GM12891 (cell line): Measurements from ENCODE around the gene LAMB4.

Experiments
- DNase-seq: peaks from one replicate; pipeline ENCODE4 v3.0.0; 2011; ENCODE audit warnings: low spot score; ENCODE audit not compliant: insufficient read length
- FAIRE-seq: peaks from 2 replicates; lab custom pipeline; 2011; peaks lifted over from hg19 to GRCh38; lab: Jason Lieb, UNC
- PAX5 ChIP-seq: IDR thresholded peaks from 2 replicates; pipeline ENCODE4 v1.6.1; 2011; ENCODE audit warnings: low read length, moderate library complexity, mild to moderate bottlenecking; ENCODE audit not compliant: insufficient read depth, severe bottlenecking
- POLR2A ChIP-seq: IDR thresholded peaks from 2 replicates; pipeline ENCODE4 v1.6.1; 2011; ENCODE audit warnings: low read depth, low read length, control low read depth
- POLR2AphosphoS5 ChIP-seq: IDR thresholded peaks from 2 replicates; pipeline ENCODE4 v1.6.1; 2011; ENCODE audit warnings: low read depth, low read length, control low read depth
- POU2F2 ChIP-seq: IDR thresholded peaks from 2 replicates; pipeline ENCODE4 v1.6.1; 2011; ENCODE audit warnings: low read depth, mild to moderate bottlenecking, control low read depth, low read length, moderate library complexity
- SPI1 ChIP-seq: IDR thresholded peaks from 2 replicates; pipeline ENCODE4 v1.6.1; 2011; ENCODE audit warnings: low read depth, low read length, control low read depth
- TAF1 ChIP-seq: IDR thresholded peaks from 2 replicates; pipeline ENCODE4 v1.6.1; 2011; ENCODE audit warnings: low read depth, low read length, control low read depth

LAMB4 gene

GRCh38 chr7:107998150-107998549 lies 132.0 kb downstream of the LAMB4 start:
- TF ChIP-seq POLR2A (no peak), PAX5 (no peak), POLR2AphosphoS5 (no peak), POU2F2 (no peak), SPI1 (no peak), TAF1 (no peak)
- FAIRE-seq (no peak), DNase-seq (no peak)

GRCh38 chr7:107996072-107996882 lies 133.9 kb downstream of the LAMB4 start:
- no peak for DNase-seq
- TF ChIP-seq SPI1: no peak
- no peak for TF ChIP-seq PAX5
- no peak for TF ChIP-seq POLR2A
- TF ChIP-seq POU2F2: no peak
- TF ChIP-seq TAF1: no peak
- TF ChIP-seq POLR2AphosphoS5: no peak
- FAIRE-seq: no peak

- TF ChIP-seq PAX5 (no peak), POLR2A (no peak), SPI1 (no peak), TAF1 (no peak), POLR2AphosphoS5 (no peak), POU2F2 (no peak)
- no peak for FAIRE-seq
- DNase-seq: no peak
Observed at GRCh38 chr7:107995184-107996071, 134.7 kb downstream of the LAMB4 start.

- DNase-seq: no peak
- TF ChIP-seq POLR2AphosphoS5: no peak
- TF ChIP-seq SPI1: no peak
- no peak for TF ChIP-seq POLR2A
- no peak for TF ChIP-seq POU2F2
- TF ChIP-seq TAF1: no peak
- TF ChIP-seq PAX5: no peak
- FAIRE-seq: no peak
Observed at GRCh38 chr7:107994421-107995030, 135.6 kb downstream of the LAMB4 start.

GRCh38 chr7:107993891-107994291 lies 136.3 kb downstream of the LAMB4 start:
- FAIRE-seq: no peak

GRCh38 chr7:107989618-107990373 lies 140.4 kb downstream of the LAMB4 start:
- FAIRE-seq (no peak), DNase-seq (no peak)
- TF ChIP-seq PAX5 (no peak), POLR2A (no peak), POLR2AphosphoS5 (no peak), SPI1 (no peak), TAF1 (no peak), POU2F2 (no peak)

More at GRCh38 chr7:107993891-107994291, 136.3 kb downstream of the LAMB4 start:
- TF ChIP-seq POLR2AphosphoS5 (no peak), PAX5 (no peak), POU2F2 (no peak), POLR2A (no peak), TAF1 (no peak), SPI1 (no peak)
- DNase-seq: no peak

GRCh38 chr7:107982918-107983389 lies 147.2 kb downstream of the LAMB4 start:
- no peak for TF ChIP-seq PAX5
- no peak for TF ChIP-seq POU2F2
- TF ChIP-seq POLR2AphosphoS5: no peak
- TF ChIP-seq SPI1: no peak
- FAIRE-seq (no peak), DNase-seq (no peak)

- DNase-seq (no peak), FAIRE-seq (no peak)
- TF ChIP-seq POLR2AphosphoS5 (no peak), TAF1 (no peak), POLR2A (no peak), SPI1 (no peak), POU2F2 (no peak), PAX5 (no peak)
Observed at GRCh38 chr7:107982042-107982840, 147.9 kb downstream of the LAMB4 start.

- TF ChIP-seq POLR2A: no peak
- FAIRE-seq (no peak), DNase-seq (no peak)
Observed at GRCh38 chr7:107981466-107981865, 148.7 kb downstream of the LAMB4 start.

- DNase-seq (no peak), FAIRE-seq (no peak)
- TF ChIP-seq POU2F2 (no peak), TAF1 (no peak), POLR2AphosphoS5 (no peak), PAX5 (no peak), SPI1 (no peak), POLR2A (no peak)
Observed at GRCh38 chr7:107980671-107981190, 149.4 kb downstream of the LAMB4 start.
